Fibroblast of lung (primary cell): ENCODE results near the gene SH2D2A.

Experiments
- EZH2 ChIP-seq: IDR thresholded peaks from 2 replicates; pipeline ENCODE4 v1.5.1; 2012; ENCODE audit warnings: low read length, control low read depth, mild to moderate bottlenecking; ENCODE audit errors: missing control alignments
- TF ChIP-seq, protein P1 (sequence below), 2 donors: IDR thresholded peaks in 1 of 2; conservative IDR thresholded peaks in 1 of 2; 1 replicate in 1 of 2; 2 replicates in 1 of 2; pipeline ENCODE4 v1.5.1; 2011 to 2012; ENCODE audit warnings: low read length in 2 of 2, control low read depth in 1 of 2, inconsistent platforms in 1 of 2, low read depth in 1 of 2, mild to moderate bottlenecking in 1 of 2

DNA sequence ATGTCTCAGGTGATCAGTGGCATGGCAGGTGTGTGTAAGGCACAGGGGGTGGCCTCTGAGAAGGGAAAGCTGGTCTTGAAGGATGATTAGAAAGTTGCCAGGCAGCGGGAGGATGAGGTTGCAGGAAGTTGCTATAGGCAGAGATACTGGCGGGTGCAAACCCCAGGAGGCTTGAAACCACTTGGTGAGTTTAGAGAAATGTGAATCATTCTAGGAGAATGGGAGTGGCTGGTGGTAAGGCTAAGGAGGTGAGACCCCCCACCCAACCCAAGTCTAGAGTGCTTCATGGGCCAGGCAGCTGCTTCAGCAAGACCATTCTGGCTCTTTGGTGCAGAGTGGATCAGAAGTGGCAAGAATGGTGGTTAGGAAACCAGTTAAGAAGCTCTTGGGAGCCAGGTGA, 9.0 kb downstream of the SH2D2A start:
- TF ChIP-seq, protein P1, sequence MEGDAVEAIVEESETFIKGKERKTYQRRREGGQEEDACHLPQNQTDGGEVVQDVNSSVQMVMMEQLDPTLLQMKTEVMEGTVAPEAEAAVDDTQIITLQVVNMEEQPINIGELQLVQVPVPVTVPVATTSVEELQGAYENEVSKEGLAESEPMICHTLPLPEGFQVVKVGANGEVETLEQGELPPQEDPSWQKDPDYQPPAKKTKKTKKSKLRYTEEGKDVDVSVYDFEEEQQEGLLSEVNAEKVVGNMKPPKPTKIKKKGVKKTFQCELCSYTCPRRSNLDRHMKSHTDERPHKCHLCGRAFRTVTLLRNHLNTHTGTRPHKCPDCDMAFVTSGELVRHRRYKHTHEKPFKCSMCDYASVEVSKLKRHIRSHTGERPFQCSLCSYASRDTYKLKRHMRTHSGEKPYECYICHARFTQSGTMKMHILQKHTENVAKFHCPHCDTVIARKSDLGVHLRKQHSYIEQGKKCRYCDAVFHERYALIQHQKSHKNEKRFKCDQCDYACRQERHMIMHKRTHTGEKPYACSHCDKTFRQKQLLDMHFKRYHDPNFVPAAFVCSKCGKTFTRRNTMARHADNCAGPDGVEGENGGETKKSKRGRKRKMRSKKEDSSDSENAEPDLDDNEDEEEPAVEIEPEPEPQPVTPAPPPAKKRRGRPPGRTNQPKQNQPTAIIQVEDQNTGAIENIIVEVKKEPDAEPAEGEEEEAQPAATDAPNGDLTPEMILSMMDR (conservative IDR thresholded peaks at IDR 0.05 in 1 of 2, IDR thresholded peaks at IDR 0.05 in 1 of 2; ENCODE audit: low read depth in 1 of 2, low read length in 2 of 2), result no peak
- no peak for TF ChIP-seq EZH2
